Stimulated activated CD8-positive, alpha-beta memory T cell treated with anti-CD3 and anti-CD28 coated beads, Interleukin-2, amount 100 ng/mL, for 48 hours (primary cell): ENCODE results near the gene MOV10.
A peak's percentile ranks its signal among the peaks of the same experiment; 100 is the strongest.
"Not testable (repeated sequence)": the region's sequence is repeated elsewhere in the genome, so short reads cannot be mapped to it uniquely, and the experiment has no call there.

ENCODE experiments used
- DNase-seq, 2 donors: peaks; one replicate each; pipeline ENCODE4 v3.0.0-alpha.2; 2020; ENCODE audit warnings: low read depth in 2 of 2

The MOV10 gene

GRCh38 chr1:112674440-112674985 is at the start of gene MOV10:
Gene MOV10 (plus strand): TSS chr1:112674659. CDS start chr1:112674913, 254 bp downstream.
- peak; percentile 41 to 49 for DNase-seq

GRCh38 chr1:112625696-112626095 is 48.8 kb upstream of the MOV10 start:
- no peak for DNase-seq

GRCh38 chr1:112626193-112626592 is 48.3 kb upstream of the MOV10 start:
- DNase-seq = no peak

- no peak for DNase-seq
Measured at GRCh38 chr1:112626887-112627286, 47.6 kb upstream of the MOV10 start.

GRCh38 chr1:112628516-112628915 is 45.9 kb upstream of the MOV10 start:
- DNase-seq = no peak

- no peak for DNase-seq
Measured at GRCh38 chr1:112629256-112629655, 45.2 kb upstream of the MOV10 start.

GRCh38 chr1:112633628-112634027 is 40.8 kb upstream of the MOV10 start:
- no peak for DNase-seq

- DNase-seq = no peak
Measured at GRCh38 chr1:112634367-112634766, 40.1 kb upstream of the MOV10 start.

GRCh38 chr1:112636056-112636455 is 38.4 kb upstream of the MOV10 start:
- DNase-seq = no peak

- DNase-seq = no peak
Measured at GRCh38 chr1:112636597-112637253, 37.7 kb upstream of the MOV10 start.

GRCh38 chr1:112637254-112638109 is 37.0 kb upstream of the MOV10 start:
- no peak for DNase-seq

GRCh38 chr1:112638110-112638428 is 36.4 kb upstream of the MOV10 start:
- DNase-seq = no peak

GRCh38 chr1:112640437-112640836 is 34.0 kb upstream of the MOV10 start:
- DNase-seq = not testable (repeated sequence)

GRCh38 chr1:112643080-112643479 is 31.4 kb upstream of the MOV10 start:
- DNase-seq = no peak

- DNase-seq = no peak
Measured at GRCh38 chr1:112646225-112646624, 28.2 kb upstream of the MOV10 start.

GRCh38 chr1:112651205-112651604 is 23.3 kb upstream of the MOV10 start:
- no peak for DNase-seq

- no peak for DNase-seq
Measured at GRCh38 chr1:112665857-112666256, 8.6 kb upstream of the MOV10 start.

GRCh38 chr1:112666946-112667345 is 7.5 kb upstream of the MOV10 start:
- DNase-seq = no peak

- no peak for DNase-seq
Measured at GRCh38 chr1:112672009-112672408, 2.5 kb upstream of the MOV10 start.

- no peak for DNase-seq
Measured at GRCh38 chr1:112672842-112673241, 1.6 kb upstream of the MOV10 start.

GRCh38 chr1:112673592-112674439 is 643 bp upstream of the MOV10 start:
- DNase-seq = no peak
